ENCODE results near the gene CENPP. TPM values are rescaled to one million over a fixed set of nuclear protein-coding genes. Genes with fewer than 3 reads are reported as not detected.

The CENPP gene
- total RNA-seq, 1 experiment from 2014 or later, result 7.2 TPM

DNA sequence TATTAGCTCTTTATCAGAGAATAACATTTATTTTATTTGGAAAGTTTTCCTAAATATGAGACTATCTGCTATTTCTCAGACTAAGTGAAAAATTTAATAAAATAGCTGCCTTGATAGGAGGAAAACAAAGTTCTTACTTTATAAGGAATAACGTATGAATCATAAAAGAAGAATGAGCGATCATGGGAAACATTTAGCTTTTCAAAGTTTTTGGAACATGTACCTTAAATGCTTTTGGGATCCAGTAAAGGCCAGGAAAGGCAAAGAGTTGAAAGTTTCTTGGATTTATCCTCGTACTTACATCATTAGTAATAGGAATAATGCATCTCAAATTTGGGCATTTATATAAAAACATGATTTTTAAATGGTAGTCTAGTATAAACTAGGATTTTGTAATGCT lies 59.2 kb downstream of the CENPP start:
- intact Hi-C loops (cut with micrococcal nuclease; ENCODE audit: unreplicated experiment), result no loop called here
- no peak overlapping the region for H3K4me3 Mint-ChIP-seq (ENCODE audit: low read depth, unreplicated experiment)
- no peaks in the 10 kb centered on the region for H3K27me3 Mint-ChIP-seq (ENCODE audit: unreplicated experiment)
- no peaks in the 10 kb centered on the region for H3K36me3 Mint-ChIP-seq (ENCODE audit: insufficient read depth, unreplicated experiment)
- no peaks in the 10 kb centered on the region for H3K9me3 Mint-ChIP-seq (ENCODE audit: low read depth, unreplicated experiment)
- DNase-seq, result no peak
- TF ChIP-seq, protein P1, sequence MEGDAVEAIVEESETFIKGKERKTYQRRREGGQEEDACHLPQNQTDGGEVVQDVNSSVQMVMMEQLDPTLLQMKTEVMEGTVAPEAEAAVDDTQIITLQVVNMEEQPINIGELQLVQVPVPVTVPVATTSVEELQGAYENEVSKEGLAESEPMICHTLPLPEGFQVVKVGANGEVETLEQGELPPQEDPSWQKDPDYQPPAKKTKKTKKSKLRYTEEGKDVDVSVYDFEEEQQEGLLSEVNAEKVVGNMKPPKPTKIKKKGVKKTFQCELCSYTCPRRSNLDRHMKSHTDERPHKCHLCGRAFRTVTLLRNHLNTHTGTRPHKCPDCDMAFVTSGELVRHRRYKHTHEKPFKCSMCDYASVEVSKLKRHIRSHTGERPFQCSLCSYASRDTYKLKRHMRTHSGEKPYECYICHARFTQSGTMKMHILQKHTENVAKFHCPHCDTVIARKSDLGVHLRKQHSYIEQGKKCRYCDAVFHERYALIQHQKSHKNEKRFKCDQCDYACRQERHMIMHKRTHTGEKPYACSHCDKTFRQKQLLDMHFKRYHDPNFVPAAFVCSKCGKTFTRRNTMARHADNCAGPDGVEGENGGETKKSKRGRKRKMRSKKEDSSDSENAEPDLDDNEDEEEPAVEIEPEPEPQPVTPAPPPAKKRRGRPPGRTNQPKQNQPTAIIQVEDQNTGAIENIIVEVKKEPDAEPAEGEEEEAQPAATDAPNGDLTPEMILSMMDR (IDR thresholded peaks at IDR 0.05; ENCODE audit: unreplicated experiment), result no peak
- H3K27ac Mint-ChIP-seq (ENCODE audit: unreplicated experiment), result no peak overlapping the region
- CTCF ChIA-PET, result no interaction called here
- no peaks in the 10 kb centered on the region for H3K4me1 Mint-ChIP-seq (ENCODE audit: low read depth, unreplicated experiment)
- no TSS peak for BruUV-seq (replicated peaks)

DNA sequence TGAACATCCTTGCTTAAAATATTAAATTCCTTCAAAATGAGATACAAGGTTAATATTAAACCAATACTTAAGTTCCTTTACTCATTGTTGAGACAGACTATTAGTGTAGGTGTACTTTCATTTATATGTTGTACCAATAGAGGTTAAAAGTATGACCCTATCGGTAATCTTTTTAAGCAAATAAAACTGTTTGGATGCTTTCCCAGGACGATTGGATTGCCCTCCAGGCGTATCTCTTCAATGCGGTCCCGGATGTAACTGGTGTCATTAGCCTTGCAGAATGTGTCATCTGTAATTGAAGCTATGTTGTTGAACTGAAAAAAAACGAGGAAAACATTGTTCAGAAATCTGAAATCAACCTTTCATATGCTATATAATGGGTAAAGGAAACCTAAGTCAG lies 59.7 kb downstream of the CENPP start:
- H3K9me3 Mint-ChIP-seq (ENCODE audit: low read depth, unreplicated experiment), result no peaks in the 10 kb centered on the region
- intact Hi-C loops (cut with micrococcal nuclease; ENCODE audit: unreplicated experiment), result no loop called here
- BruUV-seq (replicated peaks), result no TSS peak
- H3K27ac Mint-ChIP-seq (ENCODE audit: unreplicated experiment), result no peak overlapping the region
- H3K4me3 Mint-ChIP-seq (ENCODE audit: low read depth, unreplicated experiment), result no peak overlapping the region
- H3K27me3 Mint-ChIP-seq (ENCODE audit: unreplicated experiment), result no peaks in the 10 kb centered on the region
- TF ChIP-seq, protein P1 (IDR thresholded peaks at IDR 0.05; ENCODE audit: unreplicated experiment), result no peak
- H3K4me1 Mint-ChIP-seq (ENCODE audit: low read depth, unreplicated experiment), result no peaks in the 10 kb centered on the region
- H3K36me3 Mint-ChIP-seq (ENCODE audit: insufficient read depth, unreplicated experiment), result no peaks in the 10 kb centered on the region
- CTCF ChIA-PET, result no interaction called here
- DNase-seq, result no peak

DNA sequence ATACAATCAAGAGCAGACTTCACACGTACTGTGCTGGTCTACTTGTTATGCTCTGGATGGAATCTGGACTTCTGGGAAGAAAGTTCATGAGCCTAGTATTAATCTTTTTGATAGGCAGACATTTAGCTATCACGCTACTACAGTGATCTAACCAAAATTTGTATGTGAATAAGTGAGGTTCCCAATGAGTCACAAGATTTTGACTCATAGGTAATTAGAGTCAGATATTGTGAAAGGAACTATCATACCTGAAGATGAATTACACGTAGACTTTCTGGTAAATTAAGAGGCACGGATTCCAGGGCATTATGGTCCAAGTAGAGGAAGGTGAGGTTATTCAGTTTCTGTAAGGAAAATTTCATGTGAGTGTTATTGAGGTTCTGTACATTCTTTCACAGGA lies 60.2 kb downstream of the CENPP start:
- TF ChIP-seq, protein P1 (IDR thresholded peaks at IDR 0.05; ENCODE audit: unreplicated experiment), result no peak
- Mint-ChIP-seq H3K4me1 (ENCODE audit: low read depth, unreplicated experiment) (no peaks in the 10 kb centered on the region), H3K9me3 (ENCODE audit: low read depth, unreplicated experiment) (no peaks in the 10 kb centered on the region), H3K36me3 (ENCODE audit: insufficient read depth, unreplicated experiment) (no peaks in the 10 kb centered on the region), H3K27ac (ENCODE audit: unreplicated experiment) (no peak overlapping the region), H3K4me3 (ENCODE audit: low read depth, unreplicated experiment) (no peak overlapping the region), H3K27me3 (ENCODE audit: unreplicated experiment) (no peaks in the 10 kb centered on the region)
- no TSS peak for BruUV-seq (replicated peaks)
- no peak for DNase-seq
- intact Hi-C loops (cut with micrococcal nuclease; ENCODE audit: unreplicated experiment), result no loop called here
- CTCF ChIA-PET, result no interaction called here

DNA sequence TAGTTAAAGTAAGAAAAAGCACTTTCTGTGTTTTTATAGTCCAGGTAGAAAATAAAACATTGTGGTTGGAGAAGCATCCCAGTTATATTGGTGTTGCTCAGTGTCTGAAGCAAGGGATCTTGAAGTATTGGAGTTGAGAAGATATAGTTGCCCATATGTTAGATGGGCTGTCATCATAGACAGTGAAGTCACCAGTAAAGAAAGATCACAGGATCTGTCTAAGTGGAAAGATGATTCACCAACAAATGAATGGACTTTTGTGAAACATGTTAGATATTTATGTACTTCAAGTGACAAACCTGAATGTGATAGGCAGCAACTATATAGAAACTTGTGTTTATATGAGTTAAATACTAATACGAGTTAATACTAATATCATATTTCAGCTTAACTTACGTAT lies 66.9 kb downstream of the CENPP start:
- no peaks in the 10 kb centered on the region for H3K27me3 Mint-ChIP-seq (ENCODE audit: unreplicated experiment)
- no TSS peak for BruUV-seq (replicated peaks)
- no peaks in the 10 kb centered on the region for H3K36me3 Mint-ChIP-seq (ENCODE audit: insufficient read depth, unreplicated experiment)
- CTCF ChIA-PET, result no interaction called here
- DNase-seq, result no peak
- intact Hi-C loops (cut with micrococcal nuclease; ENCODE audit: unreplicated experiment), result no loop called here
- no peaks in the 10 kb centered on the region for H3K9me3 Mint-ChIP-seq (ENCODE audit: low read depth, unreplicated experiment)
- no peak overlapping the region for H3K27ac Mint-ChIP-seq (ENCODE audit: unreplicated experiment)
- no peaks in the 10 kb centered on the region for H3K4me1 Mint-ChIP-seq (ENCODE audit: low read depth, unreplicated experiment)
- H3K4me3 Mint-ChIP-seq (ENCODE audit: low read depth, unreplicated experiment), result no peak overlapping the region
- TF ChIP-seq, protein P1 (IDR thresholded peaks at IDR 0.05; ENCODE audit: unreplicated experiment), result no peak
